ENCODE results near the gene ABHD16A. TPM values are rescaled to one million over a fixed set of nuclear protein-coding genes. Genes with fewer than 3 reads are reported as not detected.
A peak's percentile ranks its signal among the peaks of the same experiment; 100 is the strongest.

Gene ABHD16A
- total RNA-seq, 1 donor, result 43.4 TPM

DNA sequence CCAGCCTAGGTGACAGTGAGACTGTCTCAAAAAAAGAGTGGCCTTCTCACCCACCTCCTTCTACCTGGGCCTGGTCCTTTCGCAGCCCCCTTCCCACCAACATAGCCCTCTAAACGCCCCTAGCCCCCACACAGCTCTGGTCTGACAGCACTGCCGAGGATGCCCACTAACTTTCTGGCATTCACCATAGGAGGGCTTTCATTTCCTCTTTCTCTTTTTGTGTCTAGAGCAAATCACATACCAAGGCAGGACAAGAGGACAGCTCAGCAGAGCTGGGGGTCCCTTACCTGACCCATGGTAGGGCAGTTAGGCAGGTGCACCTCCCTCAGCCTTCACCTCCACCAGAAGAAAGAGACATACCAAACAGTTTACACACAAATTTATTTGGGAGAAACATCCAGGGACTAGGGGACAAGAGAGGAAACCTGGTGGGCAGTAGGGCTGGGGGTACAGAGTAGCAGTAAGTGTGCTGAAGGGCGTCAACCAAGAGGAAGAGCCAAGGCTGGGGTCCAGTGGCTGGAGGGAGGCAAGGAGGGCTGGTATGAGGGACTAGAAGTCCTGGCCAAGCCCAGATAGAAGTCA is 26.7 kb downstream of the ABHD16A start:
- no peaks in the 10 kb centered on the region for H3K27me3 ChIP-seq (ENCODE audit: insufficient read depth, low read length)
- H3K4me3 ChIP-seq (ENCODE audit: insufficient read depth, low read length), result no peak overlapping the region
- H3K27ac ChIP-seq (ENCODE audit: low read depth, low read length), result no peak overlapping the region
- no peaks in the 10 kb centered on the region for H4K20me1 ChIP-seq (ENCODE audit: insufficient read depth, low read length)
- no peaks in the 10 kb centered on the region for H3K79me2 ChIP-seq (ENCODE audit: insufficient read depth, low read length)
- TF ChIP-seq, protein P1, sequence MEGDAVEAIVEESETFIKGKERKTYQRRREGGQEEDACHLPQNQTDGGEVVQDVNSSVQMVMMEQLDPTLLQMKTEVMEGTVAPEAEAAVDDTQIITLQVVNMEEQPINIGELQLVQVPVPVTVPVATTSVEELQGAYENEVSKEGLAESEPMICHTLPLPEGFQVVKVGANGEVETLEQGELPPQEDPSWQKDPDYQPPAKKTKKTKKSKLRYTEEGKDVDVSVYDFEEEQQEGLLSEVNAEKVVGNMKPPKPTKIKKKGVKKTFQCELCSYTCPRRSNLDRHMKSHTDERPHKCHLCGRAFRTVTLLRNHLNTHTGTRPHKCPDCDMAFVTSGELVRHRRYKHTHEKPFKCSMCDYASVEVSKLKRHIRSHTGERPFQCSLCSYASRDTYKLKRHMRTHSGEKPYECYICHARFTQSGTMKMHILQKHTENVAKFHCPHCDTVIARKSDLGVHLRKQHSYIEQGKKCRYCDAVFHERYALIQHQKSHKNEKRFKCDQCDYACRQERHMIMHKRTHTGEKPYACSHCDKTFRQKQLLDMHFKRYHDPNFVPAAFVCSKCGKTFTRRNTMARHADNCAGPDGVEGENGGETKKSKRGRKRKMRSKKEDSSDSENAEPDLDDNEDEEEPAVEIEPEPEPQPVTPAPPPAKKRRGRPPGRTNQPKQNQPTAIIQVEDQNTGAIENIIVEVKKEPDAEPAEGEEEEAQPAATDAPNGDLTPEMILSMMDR (IDR thresholded peaks at IDR 0.05; ENCODE audit: extremely low read depth, low read depth, low read length), result no peak
- peaks cover 12% of the 10 kb centered on the region for H3K4me1 ChIP-seq (ENCODE audit: insufficient read depth, low read length)
- H3K9me3 ChIP-seq (ENCODE audit: low read depth, low read length), result no peaks in the 10 kb centered on the region
- H3K4me2 ChIP-seq (ENCODE audit: insufficient read depth, low read length), result no peak overlapping the region
- peaks cover 18% of the 10 kb centered on the region for H3K36me3 ChIP-seq (ENCODE audit: insufficient read depth, low read length)
- DNase-seq (ENCODE audit: insufficient read length, low spot score, missing footprints), result no peak
- H2AFZ ChIP-seq (ENCODE audit: low read length), result no peak overlapping the region

DNA sequence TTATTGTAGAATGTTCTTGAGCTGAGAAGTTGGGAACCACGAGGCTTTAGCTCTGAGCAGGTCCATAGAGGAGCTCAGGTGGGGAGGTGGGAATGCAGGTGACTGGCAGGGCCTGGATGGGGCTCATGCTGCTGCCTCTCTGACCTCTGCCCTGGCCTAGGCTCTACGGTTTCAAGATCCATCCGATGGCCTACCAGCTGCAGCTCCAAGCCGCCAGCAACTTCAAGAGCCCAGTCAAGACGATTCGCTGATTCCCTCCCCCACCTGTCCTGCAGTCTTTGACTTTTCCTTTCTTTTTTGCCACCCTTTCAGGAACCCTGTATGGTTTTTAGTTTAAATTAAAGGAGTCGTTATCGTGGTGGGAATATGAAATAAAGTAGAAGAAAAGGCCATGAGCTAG is 33.4 kb downstream of the ABHD16A start, which contains the start of gene LY6G5B:
Gene LY6G5B (plus strand): TSS at position 301 of the 400 bp plus-strand sequence. CDS start 975 bp downstream, outside the sequence.
- H3K79me2 ChIP-seq (ENCODE audit: insufficient read depth, low read length), result peaks cover 43% of the 10 kb centered on the region
- no peaks in the 10 kb centered on the region for H3K9me3 ChIP-seq (ENCODE audit: low read depth, low read length)
- TF ChIP-seq, protein P1 (IDR thresholded peaks at IDR 0.05; ENCODE audit: extremely low read depth, low read depth, low read length), result no peak
- no peak within 1 kb of the TSS for H2AFZ ChIP-seq (ENCODE audit: low read length)
- DNase-seq (ENCODE audit: insufficient read length, low spot score, missing footprints), result no peak
- H3K36me3 ChIP-seq (ENCODE audit: insufficient read depth, low read length), result peaks cover 60% of the 10 kb centered on the region
- no peak within 1 kb of the TSS for H3K4me2 ChIP-seq (ENCODE audit: insufficient read depth, low read length)
- no peaks in the 10 kb centered on the region for H3K27me3 ChIP-seq (ENCODE audit: insufficient read depth, low read length)
- H4K20me1 ChIP-seq (ENCODE audit: insufficient read depth, low read length), result peaks cover 11% of the 10 kb centered on the region
- no peak within 1 kb of the TSS for H3K27ac ChIP-seq (ENCODE audit: low read depth, low read length)
- H3K4me1 ChIP-seq (ENCODE audit: insufficient read depth, low read length), result peaks cover 8% of the 10 kb centered on the region
- H3K4me3 ChIP-seq (ENCODE audit: insufficient read depth, low read length), result no peak within 1 kb of the TSS

DNA sequence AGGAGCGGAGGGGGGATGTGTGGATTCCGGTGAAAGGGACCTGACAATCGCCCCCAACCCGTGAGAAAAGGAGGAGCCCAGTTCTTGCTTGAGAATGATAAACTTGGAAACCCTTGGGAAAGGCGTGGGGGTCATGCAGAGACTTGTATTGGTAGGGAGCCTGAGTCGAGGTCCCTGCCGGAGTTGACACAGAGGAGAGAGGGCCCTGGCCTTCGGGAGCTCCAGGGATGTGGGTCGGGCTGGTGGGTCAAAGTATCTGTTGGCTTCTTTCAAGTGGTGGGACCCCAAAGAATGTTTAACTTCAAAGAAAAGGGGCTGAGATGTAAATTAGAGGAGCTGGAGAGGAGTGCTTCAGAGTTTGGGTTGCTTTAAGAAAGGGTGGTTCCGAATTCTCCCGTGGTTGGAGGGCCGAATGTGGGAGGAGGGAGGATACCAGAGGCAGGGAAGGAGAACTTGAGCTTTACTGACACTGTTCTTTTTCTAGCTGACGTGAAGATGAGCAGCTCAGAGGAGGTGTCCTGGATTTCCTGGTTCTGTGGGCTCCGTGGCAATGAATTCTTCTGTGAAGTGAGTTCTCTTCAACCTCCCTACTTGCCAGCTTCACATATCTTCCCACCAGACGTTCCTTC is 36.7 kb downstream of the ABHD16A start:
- Histone ChIP-seq H3K9me3 (ENCODE audit: low read depth, low read length) (no peaks in the 10 kb centered on the region), H3K4me1 (ENCODE audit: insufficient read depth, low read length) (peaks cover 26% of the 10 kb centered on the region), H3K36me3 (ENCODE audit: insufficient read depth, low read length) (peaks cover 54% of the 10 kb centered on the region), H3K79me2 (ENCODE audit: insufficient read depth, low read length) (peaks cover 59% of the 10 kb centered on the region), H4K20me1 (ENCODE audit: insufficient read depth, low read length) (peaks cover 11% of the 10 kb centered on the region), H3K4me3 (ENCODE audit: insufficient read depth, low read length) (peak overlapping the region; percentile 84), H2AFZ (ENCODE audit: low read length) (peak overlapping the region; percentile 61), H3K27me3 (ENCODE audit: insufficient read depth, low read length) (no peaks in the 10 kb centered on the region), H3K27ac (ENCODE audit: low read depth, low read length) (peak overlapping the region; percentile 80), H3K4me2 (ENCODE audit: insufficient read depth, low read length) (peak overlapping the region; percentile 93)
- DNase-seq (ENCODE audit: insufficient read length, low spot score, missing footprints), result no peak
- TF ChIP-seq, protein P1 (IDR thresholded peaks at IDR 0.05; ENCODE audit: extremely low read depth, low read depth, low read length), result no peak

Data from osteoblast (primary cell).